Karpas-422 (cell line): ENCODE results near the gene MBNL2. TPM values are rescaled to one million over a fixed set of nuclear protein-coding genes. Genes with fewer than 3 reads are reported as not detected.

Experiments used
- DNase-seq: peaks from one replicate; pipeline ENCODE4 v3.0.0-alpha.2; 2015
- H2AFZ ChIP-seq: fragments of 200-600 bp; sonication (generic); 2 replicates; pipeline ENCODE4 v1.6.1; 2014; ENCODE audit warnings: antibody characterized with exemption, low read length, mixed read lengths
- H3K27ac ChIP-seq: fragments of 200-600 bp; sonication (generic); 2 replicates; pipeline ENCODE4 v1.5.1; 2014; ENCODE audit warnings: mild to moderate bottlenecking, low read length, moderate library complexity
- H3K27me3 ChIP-seq: fragments of 200-600 bp; sonication (generic); 2 replicates; pipeline ENCODE4 v1.6.1; 2014; ENCODE audit warnings: low read length, mixed read lengths
- H3K36me3 ChIP-seq: fragments of 200-600 bp; sonication (generic); 2 replicates; pipeline ENCODE4 v1.6.1; 2014; ENCODE audit warnings: low read length, mixed read lengths; ENCODE audit not compliant: insufficient read depth
- H3K4me1 ChIP-seq: fragments of 200-600 bp; sonication (generic); 2 replicates; pipeline ENCODE4 v1.6.1; 2014; ENCODE audit warnings: mild to moderate bottlenecking, low read length, mixed read lengths
- H3K4me2 ChIP-seq: fragments of 200-600 bp; sonication (generic); 2 replicates; pipeline ENCODE4 v1.6.1; 2014; ENCODE audit warnings: low read length, low read depth, mild to moderate bottlenecking; ENCODE audit not compliant: poor library complexity, severe bottlenecking
- H3K4me3 ChIP-seq: fragments of 200-600 bp; sonication (generic); 2 replicates; pipeline ENCODE4 v1.5.1; 2014; ENCODE audit warnings: mild to moderate bottlenecking, antibody characterized with exemption, low read length, mixed read lengths
- H3K79me2 ChIP-seq: fragments of 200-600 bp; sonication (generic); 2 replicates; pipeline ENCODE4 v1.6.1; 2014; ENCODE audit warnings: mild to moderate bottlenecking, low read length, mixed read lengths
- H3K9ac ChIP-seq: fragments of 200-600 bp; sonication (generic); 2 replicates; pipeline ENCODE4 v1.6.0; 2014; ENCODE audit warnings: low read length
- H3K9me2 ChIP-seq: fragments of 200-600 bp; sonication (generic), shearing (Covaris generic); replicated peaks from 2 replicates; pipeline ENCODE4 v1.6.0; 2014; ENCODE audit warnings: mild to moderate bottlenecking, low read length, moderate library complexity; ENCODE audit not compliant: insufficient read depth
- H3K9me3 ChIP-seq: fragments of 300-700, 200-600 bp; sonication (generic); 2 replicates; pipeline ENCODE4 v1.6.1; 2014; ENCODE audit warnings: low read length, mixed read lengths
- H4K20me1 ChIP-seq: fragments of 200-600 bp; sonication (generic); 2 replicates; pipeline ENCODE4 v1.6.1; 2014; ENCODE audit warnings: mild to moderate bottlenecking, antibody characterized with exemption, low read length, low read depth; ENCODE audit not compliant: insufficient read depth
- total RNA-seq: library from RNA; depleted of rRNA; stranded (reverse); fragments of >200 nt; shearing (Covaris generic); gene quantifications from 2 replicates; pipeline ENCODE4 v1.2.3, GENCODE V29; 2014; ENCODE audit warnings: low replicate concordance

The MBNL2 gene
- total RNA-seq, 1 experiment from 2014 or later, result 8.5 TPM

DNA sequence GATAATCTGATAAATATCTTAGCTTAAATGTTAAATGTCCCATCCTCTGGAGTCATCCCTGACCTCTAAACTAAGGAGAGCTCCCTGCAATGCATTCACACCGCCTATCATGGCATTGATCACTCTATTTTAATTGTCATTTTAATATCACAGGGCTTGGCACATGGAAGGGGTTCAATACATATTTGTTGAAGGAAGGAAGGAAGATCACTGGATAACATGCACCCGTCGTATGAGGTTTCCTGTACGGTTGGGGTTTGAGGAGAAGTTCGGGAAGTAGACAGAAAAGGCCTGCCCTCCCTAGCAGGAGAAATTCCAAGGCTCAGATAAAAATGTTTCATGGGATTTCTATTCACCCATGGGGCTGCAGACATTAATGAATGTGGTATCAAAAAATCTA, 102.0 kb downstream of the MBNL2 start:
- Histone ChIP-seq H3K4me3 (no peak overlapping the region), H3K9me3 (no peaks in the 10 kb centered on the region), H3K27me3 (no peaks in the 10 kb centered on the region), H4K20me1 (0 out of 2 replicates have a peak, but pooled peaks cover 12% of the 10 kb centered on the region), H3K9me2 (no peaks in the 10 kb centered on the region), H3K79me2 (no peaks in the 10 kb centered on the region), H3K4me1 (no peaks in the 10 kb centered on the region), H3K9ac (no peak overlapping the region), H3K27ac (no peak overlapping the region), H3K36me3 (no peaks in the 10 kb centered on the region), H3K4me2 (no peak overlapping the region), H2AFZ (no peak overlapping the region)
- no peak for DNase-seq

DNA sequence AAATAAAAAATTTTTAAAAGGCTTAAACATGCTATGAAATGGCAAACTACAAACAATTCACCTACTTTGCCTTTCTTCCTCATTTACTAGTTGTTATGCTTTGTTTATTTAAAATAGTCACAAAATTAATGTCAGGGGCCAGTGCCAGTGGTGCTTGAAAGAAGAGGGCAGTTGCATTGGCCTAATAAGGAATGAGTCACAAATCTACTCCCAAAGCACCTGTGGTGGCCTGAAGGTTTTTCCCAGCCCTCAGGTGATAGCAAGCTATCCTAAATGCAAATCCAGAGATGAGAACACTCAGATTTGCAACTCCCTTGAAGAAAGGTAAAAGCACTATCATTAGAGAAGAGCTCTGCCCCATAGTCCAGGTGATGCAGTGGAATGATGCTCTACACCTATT, 103.6 kb downstream of the MBNL2 start:
- H4K20me1 ChIP-seq, result 0 out of 2 replicates have a peak, but pooled peaks cover 12% of the 10 kb centered on the region
- H3K36me3 ChIP-seq, result no peaks in the 10 kb centered on the region
- no peaks in the 10 kb centered on the region for H3K9me2 ChIP-seq

DNA sequence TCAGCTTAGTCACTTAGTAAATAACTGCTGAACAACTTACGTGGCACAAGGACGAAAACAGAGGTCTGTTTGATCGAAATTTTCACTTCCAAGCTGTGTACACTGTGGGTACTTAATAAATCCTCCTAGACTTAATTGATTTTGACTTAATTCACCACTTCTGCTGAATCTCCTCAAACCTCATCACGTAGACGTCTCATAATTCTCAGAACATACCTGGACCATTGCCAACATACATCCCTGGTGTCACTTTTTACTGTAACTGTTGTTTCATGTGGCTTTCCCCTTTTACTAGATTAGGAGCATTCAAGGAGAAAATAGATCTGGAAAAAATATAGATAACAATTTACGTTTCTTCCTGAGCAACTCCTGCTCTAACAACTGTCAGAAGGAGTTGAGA, 105.0 kb downstream of the MBNL2 start:
- Histone ChIP-seq H3K79me2 (no peaks in the 10 kb centered on the region), H3K4me1 (no peaks in the 10 kb centered on the region), H3K9me3 (no peaks in the 10 kb centered on the region), H3K4me2 (no peak overlapping the region), H2AFZ (no peak overlapping the region), H3K9me2 (no peaks in the 10 kb centered on the region), H4K20me1 (0 out of 2 replicates have a peak, but pooled peaks cover 7% of the 10 kb centered on the region), H3K4me3 (no peak overlapping the region), H3K27ac (no peak overlapping the region), H3K36me3 (no peaks in the 10 kb centered on the region), H3K27me3 (no peaks in the 10 kb centered on the region), H3K9ac (no peak overlapping the region)
- DNase-seq, result no peak

More for the DNA sequence above, 103.6 kb downstream of the MBNL2 start:
- no peak for DNase-seq
- Histone ChIP-seq H3K4me2 (no peak overlapping the region), H2AFZ (no peak overlapping the region), H3K27me3 (no peaks in the 10 kb centered on the region), H3K27ac (no peak overlapping the region), H3K79me2 (no peaks in the 10 kb centered on the region), H3K9ac (no peak overlapping the region), H3K4me1 (no peaks in the 10 kb centered on the region), H3K4me3 (no peak overlapping the region), H3K9me3 (no peaks in the 10 kb centered on the region)

DNA sequence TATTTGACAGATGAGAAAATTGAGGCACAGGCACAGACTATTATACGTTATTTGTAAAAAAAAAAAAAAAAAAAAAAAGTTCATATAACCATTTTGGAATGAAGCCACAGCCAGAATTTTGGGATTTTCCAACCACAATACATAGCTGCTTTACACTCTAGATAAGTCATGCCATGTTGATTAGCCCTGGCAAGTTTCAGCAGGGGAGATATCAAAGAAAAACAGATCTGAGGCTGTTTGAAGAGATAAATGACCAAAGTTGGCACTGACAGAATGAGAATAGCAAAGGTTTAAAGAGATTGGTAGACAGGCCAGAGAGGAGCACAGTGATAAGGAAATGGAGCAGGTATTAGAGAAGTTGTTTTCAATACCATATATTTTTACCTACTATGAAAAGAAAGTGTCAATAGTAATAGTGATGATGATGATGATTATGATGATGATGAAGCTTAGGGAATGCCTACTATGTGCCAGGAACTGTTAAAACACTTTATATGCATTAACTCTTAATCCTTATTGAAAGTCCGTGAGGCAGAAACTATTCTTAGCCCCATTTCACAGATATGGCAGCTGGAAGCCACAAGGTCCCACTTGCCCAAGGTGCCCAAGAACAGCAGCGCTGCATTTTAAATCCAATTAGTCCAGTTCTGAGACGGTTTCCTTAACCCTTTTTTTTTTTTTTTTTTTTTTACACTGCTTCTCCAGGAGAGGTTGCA, 105.5 kb downstream of the MBNL2 start:
- H3K36me3 ChIP-seq, result no peaks in the 10 kb centered on the region
- no peaks in the 10 kb centered on the region for H3K79me2 ChIP-seq
- no peak for DNase-seq
- no peak overlapping the region for H3K27ac ChIP-seq
- no peaks in the 10 kb centered on the region for H3K27me3 ChIP-seq
- H3K9ac ChIP-seq, result no peak overlapping the region
- H3K4me1 ChIP-seq, result no peaks in the 10 kb centered on the region
- H4K20me1 ChIP-seq, result 0 out of 2 replicates have a peak, but pooled peaks cover 5% of the 10 kb centered on the region
- H2AFZ ChIP-seq, result no peak overlapping the region
- no peaks in the 10 kb centered on the region for H3K9me3 ChIP-seq
- no peaks in the 10 kb centered on the region for H3K9me2 ChIP-seq
- H3K4me2 ChIP-seq, result no peak overlapping the region
- no peak overlapping the region for H3K4me3 ChIP-seq

- H2AFZ ChIP-seq, result no peak overlapping the region
- H3K4me1 ChIP-seq, result no peaks in the 10 kb centered on the region
- DNase-seq, result no peak
- H3K9ac ChIP-seq, result no peak overlapping the region
- H3K9me3 ChIP-seq, result no peaks in the 10 kb centered on the region
- no peaks in the 10 kb centered on the region for H3K27me3 ChIP-seq
- no peak overlapping the region for H3K27ac ChIP-seq
- no peaks in the 10 kb centered on the region for H3K36me3 ChIP-seq
- 0 out of 2 replicates have a peak, but pooled peaks cover 2% of the 10 kb centered on the region for H4K20me1 ChIP-seq
- H3K79me2 ChIP-seq, result no peaks in the 10 kb centered on the region
- no peak overlapping the region for H3K4me3 ChIP-seq
- no peak overlapping the region for H3K4me2 ChIP-seq
- H3K9me2 ChIP-seq, result no peaks in the 10 kb centered on the region
These were observed 106.2 kb downstream of the MBNL2 start for GRCh38 chr13:97328222-97328790.

DNA sequence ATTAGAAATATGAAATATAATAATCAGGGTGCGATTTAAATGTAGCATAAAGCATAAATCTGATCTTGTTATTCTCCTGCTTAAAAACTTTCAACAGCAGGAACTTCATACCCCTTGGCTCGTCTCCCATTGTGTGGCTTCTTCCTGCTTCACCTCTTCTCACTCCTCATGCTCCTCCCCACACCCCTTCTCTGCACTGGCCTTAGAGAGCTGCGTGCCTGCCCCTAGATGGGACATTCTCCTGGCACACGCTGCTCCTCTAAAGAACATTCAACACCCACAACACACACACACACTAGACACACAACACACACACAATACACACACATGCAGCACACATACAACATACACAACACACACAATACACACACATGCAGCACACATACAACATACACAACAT, 107.2 kb downstream of the MBNL2 start:
- Histone ChIP-seq H3K27me3 (no peaks in the 10 kb centered on the region), H3K4me2 (no peak overlapping the region), H4K20me1 (no peaks in the 10 kb centered on the region), H3K4me3 (no peak overlapping the region), H3K9ac (no peak overlapping the region), H2AFZ (no peak overlapping the region), H3K79me2 (no peaks in the 10 kb centered on the region), H3K4me1 (no peaks in the 10 kb centered on the region), H3K27ac (no peak overlapping the region), H3K9me3 (no peaks in the 10 kb centered on the region), H3K9me2 (no peaks in the 10 kb centered on the region), H3K36me3 (no peaks in the 10 kb centered on the region)
- no peak for DNase-seq

- H3K9ac ChIP-seq, result no peak overlapping the region
- H3K4me1 ChIP-seq, result no peaks in the 10 kb centered on the region
- no peaks in the 10 kb centered on the region for H3K9me3 ChIP-seq
- H3K9me2 ChIP-seq, result no peaks in the 10 kb centered on the region
- no peaks in the 10 kb centered on the region for H4K20me1 ChIP-seq
- no peak overlapping the region for H3K27ac ChIP-seq
- DNase-seq, result no peak
- no peaks in the 10 kb centered on the region for H3K36me3 ChIP-seq
- no peak overlapping the region for H3K4me3 ChIP-seq
- H3K27me3 ChIP-seq, result no peaks in the 10 kb centered on the region
- H2AFZ ChIP-seq, result no peak overlapping the region
- no peaks in the 10 kb centered on the region for H3K79me2 ChIP-seq
- no peak overlapping the region for H3K4me2 ChIP-seq
These were observed 108.3 kb downstream of the MBNL2 start for GRCh38 chr13:97330448-97330847.

DNA sequence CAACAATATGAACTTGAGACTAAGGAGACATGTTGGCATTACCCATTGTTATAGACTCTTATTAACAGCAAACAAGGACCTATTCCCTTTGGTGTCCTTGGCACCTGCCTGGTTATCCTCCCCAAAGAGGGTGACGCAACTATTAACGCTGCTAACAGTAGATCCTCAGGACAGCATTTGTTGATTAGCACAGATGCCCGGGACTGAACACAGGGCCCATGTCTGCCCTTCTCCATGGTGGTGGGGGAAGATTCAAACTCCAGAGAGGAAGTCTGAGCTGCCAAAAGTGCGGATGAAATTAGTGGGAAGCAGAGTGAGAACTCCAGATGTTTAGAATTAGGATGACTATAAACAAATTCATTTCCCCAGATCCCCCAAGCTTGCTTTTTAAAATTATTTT, 110.6 kb downstream of the MBNL2 start:
- no peak overlapping the region for H2AFZ ChIP-seq
- no peak for DNase-seq
- H3K27me3 ChIP-seq, result no peaks in the 10 kb centered on the region
- no peak overlapping the region for H3K4me3 ChIP-seq
- H3K27ac ChIP-seq, result no peak overlapping the region
- H4K20me1 ChIP-seq, result no peaks in the 10 kb centered on the region
- H3K9me3 ChIP-seq, result no peaks in the 10 kb centered on the region
- no peaks in the 10 kb centered on the region for H3K36me3 ChIP-seq
- no peak overlapping the region for H3K4me2 ChIP-seq
- no peaks in the 10 kb centered on the region for H3K4me1 ChIP-seq
- no peaks in the 10 kb centered on the region for H3K79me2 ChIP-seq
- no peak overlapping the region for H3K9ac ChIP-seq
- no peaks in the 10 kb centered on the region for H3K9me2 ChIP-seq
